Activated T-helper 1 cell treated with anti-CD3 and anti-CD28 coated beads, Interleukin-12 subunit alpha, Interleukin-12 subunit beta, Interleukin-2, Interleukin-4 antibody, amounts not matched to agents 30 ng/mL and 10 ng/mL and 1 ng/mL, durations not matched to agents 14 hours and 24 hours and 36 hours (primary cell): ENCODE data around the gene NR2F2. TPM values are rescaled to one million over a fixed set of nuclear protein-coding genes. Genes with fewer than 3 reads are reported as not detected.
"Not testable (repeated sequence)": the region's sequence is repeated elsewhere in the genome, so short reads cannot be mapped to it uniquely, and the experiment has no call there.

Experiments
- DNase-seq: peaks from one replicate; pipeline ENCODE4 v3.0.0; 2021; ENCODE audit warnings: low spot score
- H3K27ac Mint-ChIP-seq: one replicate; pipeline ENCODE4 v1.8.0; 2021; ENCODE audit warnings: mild to moderate bottlenecking, mixed read lengths
- H3K27me3 Mint-ChIP-seq: one replicate; pipeline ENCODE4 v1.8.0; 2022; ENCODE audit warnings: mild to moderate bottlenecking, moderate library complexity, mixed read lengths; ENCODE audit not compliant: insufficient read depth
- H3K36me3 Mint-ChIP-seq: one replicate; pipeline ENCODE4 v1.8.0; 2021; ENCODE audit warnings: low read depth, mixed read lengths
- H3K4me1 Mint-ChIP-seq: one replicate; pipeline ENCODE4 v1.8.0; 2021; ENCODE audit warnings: low read depth, mixed read lengths
- H3K4me3 Mint-ChIP-seq: one replicate; pipeline ENCODE4 v1.8.0; 2021; ENCODE audit warnings: mild to moderate bottlenecking, moderate library complexity, mixed read lengths
- H3K9me3 Mint-ChIP-seq: one replicate; pipeline ENCODE4 v1.8.0; 2021; ENCODE audit warnings: mixed read lengths
- intact Hi-C: fragments of 100-400 bp; cut with micrococcal nuclease; formaldehyde crosslinking; loops from one replicate; pipeline ENCODE4 v1.15.1; 2024
- total RNA-seq: library from RNA; stranded (reverse); gene quantifications from 2 replicates; pipeline ENCODE4 v1.2.3, GENCODE V29; 2022

Gene NR2F2
- total RNA-seq, 1 donor from 2014 or later = not detected

DNA sequence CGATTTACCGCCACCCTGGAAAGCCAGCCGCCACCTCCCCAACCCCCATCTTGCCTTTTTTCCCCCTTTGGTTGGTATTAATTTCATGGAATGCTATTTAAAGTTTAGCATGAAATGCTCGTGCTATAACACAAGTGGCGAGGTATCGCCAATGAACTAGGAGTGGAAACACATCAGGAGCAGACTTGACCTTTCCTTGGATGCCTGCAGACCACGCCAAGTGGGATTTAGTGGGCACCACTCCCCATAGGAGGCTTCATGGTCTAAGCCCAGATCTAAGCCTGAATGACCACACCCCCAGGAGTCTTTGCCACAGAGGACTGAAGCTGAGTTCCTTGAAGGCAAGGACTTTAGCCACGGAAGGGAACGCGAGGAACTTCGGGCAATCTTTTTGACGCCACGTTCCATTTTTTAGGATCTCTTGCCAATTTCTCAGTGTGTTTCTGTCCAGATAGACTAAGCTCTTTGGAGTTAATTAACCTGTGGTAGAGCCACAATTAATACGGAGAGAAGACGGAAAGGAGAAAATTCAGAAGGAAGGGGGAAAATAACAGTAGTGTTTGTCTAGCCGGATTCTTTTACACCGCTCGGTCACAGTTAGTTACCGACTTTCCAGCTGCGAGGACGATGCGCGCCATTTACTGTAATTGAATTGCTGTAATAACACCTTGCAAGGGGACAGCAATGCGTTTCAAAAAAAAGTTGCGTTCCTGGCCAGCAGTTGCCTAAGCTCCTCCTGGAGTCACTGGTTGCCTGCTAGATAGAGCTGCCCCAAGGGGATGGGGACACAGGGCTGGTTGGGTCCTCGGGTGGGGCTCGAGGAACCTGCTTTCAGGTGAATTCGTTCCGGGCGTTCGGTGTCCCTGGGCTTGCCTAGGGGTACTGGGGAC lies 37.1 kb downstream of the NR2F2 start:
- H3K4me1 Mint-ChIP-seq = no peaks in the 10 kb centered on the region
- no peaks in the 10 kb centered on the region for H3K36me3 Mint-ChIP-seq
- H3K27me3 Mint-ChIP-seq = peaks cover 67% of the 10 kb centered on the region
- no peak for DNase-seq
- intact Hi-C loops = loop anchor here (2.0 kb wide), 1 partner anchor 35 kb away; no protein-coding TSS in a partner anchor
- peaks cover 5% of the 10 kb centered on the region for H3K9me3 Mint-ChIP-seq
- peak overlapping the region; percentile 20 for H3K27ac Mint-ChIP-seq
- H3K4me3 Mint-ChIP-seq = no peak overlapping the region

GRCh38 chr15:96369351-96369750 lies 38.9 kb downstream of the NR2F2 start:
- peaks cover 57% of the 10 kb centered on the region for H3K27me3 Mint-ChIP-seq
- H3K36me3 Mint-ChIP-seq = no peaks in the 10 kb centered on the region
- H3K4me1 Mint-ChIP-seq = no peaks in the 10 kb centered on the region
- intact Hi-C loops = no loop called here
- H3K9me3 Mint-ChIP-seq = peaks cover 5% of the 10 kb centered on the region
- no peak for DNase-seq
- no peak overlapping the region for H3K27ac Mint-ChIP-seq
- no peak overlapping the region for H3K4me3 Mint-ChIP-seq

DNA sequence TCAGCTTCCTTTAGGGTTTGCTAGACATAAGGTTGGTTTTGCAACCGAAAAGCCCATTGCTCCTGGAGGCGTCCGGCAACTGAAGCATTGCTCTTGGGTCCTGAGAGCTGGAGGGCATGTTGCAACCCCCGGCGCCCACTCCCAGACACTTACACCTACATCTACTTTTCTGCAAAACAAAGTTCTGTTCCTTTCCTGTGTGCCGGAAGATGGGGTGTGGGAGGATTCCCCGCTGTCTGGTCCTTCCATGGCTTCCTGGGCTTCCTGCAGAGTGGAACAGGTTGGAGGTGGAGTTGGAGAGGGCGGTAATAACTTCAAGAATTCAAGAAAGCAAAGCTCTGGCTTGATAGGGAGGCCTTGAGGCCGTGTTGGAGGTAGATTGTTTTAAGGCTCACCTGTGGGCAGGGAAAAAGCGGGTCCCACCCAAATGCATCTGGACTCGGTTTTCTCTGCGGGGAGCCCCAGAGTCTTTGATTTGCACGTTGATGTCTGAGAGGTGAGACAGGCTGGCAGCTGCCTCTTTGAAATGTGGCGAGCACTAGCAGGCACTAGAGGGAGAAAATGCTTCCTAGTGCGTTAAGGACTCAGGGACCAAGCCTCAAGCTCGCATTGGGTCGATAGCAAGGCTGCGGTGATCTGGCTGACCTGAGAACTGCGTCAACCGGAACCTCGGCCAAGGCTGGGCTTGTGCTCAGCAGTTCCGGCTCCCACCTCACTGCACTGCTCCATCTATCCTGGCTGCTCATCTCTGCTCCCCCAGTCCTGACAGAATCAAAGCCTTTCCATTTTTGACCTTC lies 39.5 kb downstream of the NR2F2 start:
- Mint-ChIP-seq H3K4me3 (no peak overlapping the region), H3K36me3 (no peaks in the 10 kb centered on the region), H3K27ac (no peak overlapping the region), H3K27me3 (peaks cover 55% of the 10 kb centered on the region), H3K9me3 (peaks cover 5% of the 10 kb centered on the region), H3K4me1 (no peaks in the 10 kb centered on the region)
- intact Hi-C loops = no loop called here
- no peak for DNase-seq

DNA sequence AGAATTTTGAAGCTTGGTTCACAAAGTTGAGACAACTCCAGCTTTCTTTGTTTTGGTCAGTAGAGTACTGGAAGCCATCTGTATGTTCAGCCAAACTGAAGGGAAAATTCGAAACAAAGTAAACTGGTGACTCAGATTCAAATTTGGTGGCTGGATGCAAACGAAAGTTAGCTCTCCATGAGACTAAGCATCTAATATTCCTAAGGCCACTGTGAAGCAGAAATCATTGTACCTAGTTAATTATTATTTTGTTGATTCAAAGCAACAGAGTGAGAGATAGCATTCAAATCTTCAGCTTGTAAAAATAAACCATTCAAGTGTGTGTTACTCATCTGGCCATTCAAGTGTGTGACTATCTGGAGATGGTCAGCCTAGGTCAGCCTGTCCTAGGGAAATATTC lies 42.1 kb downstream of the NR2F2 start:
- Mint-ChIP-seq H3K27me3 (peaks cover 36% of the 10 kb centered on the region), H3K4me1 (no peaks in the 10 kb centered on the region), H3K36me3 (no peaks in the 10 kb centered on the region), H3K4me3 (no peak overlapping the region), H3K9me3 (peaks cover 1% of the 10 kb centered on the region), H3K27ac (no peak overlapping the region)
- no peak for DNase-seq
- intact Hi-C loops = no loop called here

GRCh38 chr15:96374499-96374898 lies 44.0 kb downstream of the NR2F2 start:
- no peak for DNase-seq
- Mint-ChIP-seq H3K27me3 (peaks cover 19% of the 10 kb centered on the region), H3K4me3 (no peak overlapping the region), H3K4me1 (no peaks in the 10 kb centered on the region), H3K36me3 (no peaks in the 10 kb centered on the region), H3K9me3 (no peaks in the 10 kb centered on the region), H3K27ac (no peak overlapping the region)
- intact Hi-C loops = no loop called here

DNA sequence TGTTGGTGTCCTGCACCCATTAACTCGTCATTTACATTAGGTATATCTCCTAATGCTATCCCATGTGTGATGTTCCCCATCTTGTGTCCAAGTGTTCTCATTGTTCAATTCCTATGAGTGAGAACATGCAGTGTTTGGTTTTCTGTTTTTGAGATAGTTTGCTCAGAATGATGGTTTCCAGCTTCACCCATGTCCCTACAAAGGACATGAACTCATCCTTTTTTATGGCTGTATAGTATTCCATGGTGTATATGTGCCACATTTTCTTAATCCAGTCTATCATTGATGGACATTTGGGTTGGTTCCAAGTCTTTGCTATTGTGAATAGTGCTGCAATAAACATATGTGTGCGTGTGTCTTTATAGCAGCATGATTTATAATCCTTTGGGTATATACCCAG lies 49.1 kb downstream of the NR2F2 start:
- H3K27me3 Mint-ChIP-seq, H3K4me1 Mint-ChIP-seq, H3K4me3 Mint-ChIP-seq, H3K27ac Mint-ChIP-seq, H3K36me3 Mint-ChIP-seq, intact Hi-C loops, H3K9me3 Mint-ChIP-seq, DNase-seq: not testable (repeated sequence)

DNA sequence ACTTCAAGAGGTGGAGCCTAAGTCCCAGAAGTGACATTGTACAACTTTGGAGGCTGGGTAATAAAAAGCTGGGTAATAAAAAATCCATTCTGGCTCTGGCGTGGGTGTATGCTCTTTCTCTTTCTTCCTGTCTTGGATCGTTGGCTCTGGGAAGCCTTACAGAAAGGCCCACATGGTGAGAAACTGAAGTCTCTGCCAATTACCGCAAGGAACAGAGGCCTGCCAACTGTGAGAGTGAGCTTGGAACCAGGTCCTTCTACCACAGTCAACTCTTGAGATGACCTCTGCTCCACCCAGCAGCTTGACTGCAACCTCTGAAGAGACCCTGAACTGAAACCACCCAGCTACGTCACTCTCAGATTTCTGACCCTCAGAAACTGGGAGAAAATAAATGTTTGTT lies 51.0 kb downstream of the NR2F2 start:
- Mint-ChIP-seq H3K9me3 (no peaks in the 10 kb centered on the region), H3K27ac (no peak overlapping the region), H3K27me3 (no peaks in the 10 kb centered on the region), H3K4me3 (no peak overlapping the region), H3K4me1 (no peaks in the 10 kb centered on the region), H3K36me3 (no peaks in the 10 kb centered on the region)
- intact Hi-C loops = no loop called here
- DNase-seq = no peak

DNA sequence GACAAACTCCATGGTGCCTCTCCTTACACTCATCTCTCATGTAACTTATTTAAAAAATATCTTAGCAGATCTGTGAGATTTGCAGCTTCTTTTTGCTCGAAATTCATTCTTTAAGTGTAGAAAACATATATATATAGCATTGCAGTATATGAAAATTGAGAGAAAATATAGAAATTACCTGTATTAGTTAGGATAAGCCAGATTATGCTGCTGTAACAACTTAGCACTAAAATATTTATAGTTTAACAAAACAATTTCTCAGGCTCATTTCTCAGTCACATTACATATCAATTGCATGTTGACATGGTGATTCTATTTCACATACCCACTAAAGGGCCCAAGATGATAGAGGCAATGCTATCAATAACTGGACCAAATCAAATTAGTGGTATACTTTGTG lies 54.7 kb downstream of the NR2F2 start:
- H3K27me3 Mint-ChIP-seq = peaks cover 2% of the 10 kb centered on the region
- H3K4me3 Mint-ChIP-seq = no peak overlapping the region
- no peak for DNase-seq
- intact Hi-C loops = no loop called here
- H3K4me1 Mint-ChIP-seq = no peaks in the 10 kb centered on the region
- no peaks in the 10 kb centered on the region for H3K9me3 Mint-ChIP-seq
- no peak overlapping the region for H3K27ac Mint-ChIP-seq
- H3K36me3 Mint-ChIP-seq = no peaks in the 10 kb centered on the region

DNA sequence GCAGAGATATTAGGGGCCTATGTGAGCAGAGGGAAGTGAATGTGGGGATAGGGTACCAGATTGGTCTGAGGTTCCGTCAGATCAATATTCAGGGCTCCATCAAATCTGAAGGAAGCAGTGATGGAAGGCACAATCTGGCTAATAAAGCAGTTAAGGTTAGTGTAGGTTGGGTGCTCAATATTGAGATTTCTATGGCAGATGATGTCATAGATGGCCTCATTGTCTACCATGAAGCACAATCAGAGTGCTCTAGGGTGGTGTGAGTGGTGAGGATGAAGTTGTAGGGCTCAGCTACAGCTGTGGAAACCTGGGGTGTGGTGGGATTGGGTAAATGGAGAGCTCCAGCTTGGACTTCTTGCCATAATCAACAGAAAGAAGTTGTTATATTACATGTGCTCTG lies 58.2 kb downstream of the NR2F2 start:
- Mint-ChIP-seq H3K27me3 (peaks cover 2% of the 10 kb centered on the region), H3K4me3 (no peak overlapping the region)

More for the DNA sequence above, 58.2 kb downstream of the NR2F2 start:
- H3K4me1 Mint-ChIP-seq = no peaks in the 10 kb centered on the region
- H3K36me3 Mint-ChIP-seq = no peaks in the 10 kb centered on the region
- intact Hi-C loops = no loop called here
- H3K9me3 Mint-ChIP-seq = no peaks in the 10 kb centered on the region
- DNase-seq = no peak
- H3K27ac Mint-ChIP-seq = no peak overlapping the region
